Measurements from ENCODE around the gene FAM114A1. TPM values are rescaled to one million over a fixed set of nuclear protein-coding genes. Genes with fewer than 3 reads are reported as not detected.

The FAM114A1 gene
- total RNA-seq, 2 experiments from 2014 or later, result 0.16 to 0.20 TPM

GRCh38 chr4:38917481-38918025, 49.9 kb downstream of the FAM114A1 start:
- POLR2A ChIA-PET, result no interaction called here
- TF ChIP-seq, protein P1, sequence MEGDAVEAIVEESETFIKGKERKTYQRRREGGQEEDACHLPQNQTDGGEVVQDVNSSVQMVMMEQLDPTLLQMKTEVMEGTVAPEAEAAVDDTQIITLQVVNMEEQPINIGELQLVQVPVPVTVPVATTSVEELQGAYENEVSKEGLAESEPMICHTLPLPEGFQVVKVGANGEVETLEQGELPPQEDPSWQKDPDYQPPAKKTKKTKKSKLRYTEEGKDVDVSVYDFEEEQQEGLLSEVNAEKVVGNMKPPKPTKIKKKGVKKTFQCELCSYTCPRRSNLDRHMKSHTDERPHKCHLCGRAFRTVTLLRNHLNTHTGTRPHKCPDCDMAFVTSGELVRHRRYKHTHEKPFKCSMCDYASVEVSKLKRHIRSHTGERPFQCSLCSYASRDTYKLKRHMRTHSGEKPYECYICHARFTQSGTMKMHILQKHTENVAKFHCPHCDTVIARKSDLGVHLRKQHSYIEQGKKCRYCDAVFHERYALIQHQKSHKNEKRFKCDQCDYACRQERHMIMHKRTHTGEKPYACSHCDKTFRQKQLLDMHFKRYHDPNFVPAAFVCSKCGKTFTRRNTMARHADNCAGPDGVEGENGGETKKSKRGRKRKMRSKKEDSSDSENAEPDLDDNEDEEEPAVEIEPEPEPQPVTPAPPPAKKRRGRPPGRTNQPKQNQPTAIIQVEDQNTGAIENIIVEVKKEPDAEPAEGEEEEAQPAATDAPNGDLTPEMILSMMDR (IDR thresholded peaks at IDR 0.05), result no peak

GRCh38 chr4:38919494-38919893, 51.9 kb downstream of the FAM114A1 start:
- Mint-ChIP-seq H3K27me3 (no peaks in the 10 kb centered on the region), H3K27ac (no peak overlapping the region), H3K9me3 (no peaks in the 10 kb centered on the region), H3K4me1 (ENCODE audit: low read depth) (peaks cover 8% of the 10 kb centered on the region), H3K36me3 (ENCODE audit: low read depth) (no peaks in the 10 kb centered on the region), H3K4me3 (no peak overlapping the region)
- TF ChIP-seq, protein P1 (IDR thresholded peaks at IDR 0.05), result no peak
- CTCF ChIA-PET, result no interaction called here
- DNase-seq (no peak), ATAC-seq (no peak)
- intact Hi-C loops (cut with micrococcal nuclease), result no loop called here
- POLR2A ChIA-PET, result no interaction called here

More at GRCh38 chr4:38917481-38918025, 49.9 kb downstream of the FAM114A1 start:
- no peaks in the 10 kb centered on the region for H3K27me3 Mint-ChIP-seq
- H3K9me3 Mint-ChIP-seq, result no peaks in the 10 kb centered on the region
- H3K4me1 Mint-ChIP-seq (ENCODE audit: low read depth), result peaks cover 8% of the 10 kb centered on the region
- H3K36me3 Mint-ChIP-seq (ENCODE audit: low read depth), result no peaks in the 10 kb centered on the region
- intact Hi-C loops (cut with micrococcal nuclease), result no loop called here
- no peak for DNase-seq
- no peak overlapping the region for H3K4me3 Mint-ChIP-seq
- no peak overlapping the region for H3K27ac Mint-ChIP-seq
- no peak for ATAC-seq
- CTCF ChIA-PET, result interaction anchor here (1.1 kb wide), 1 partner anchor 158 kb away, joined by 3 read pairs; no protein-coding TSS in a partner anchor

- H3K9me3 Mint-ChIP-seq, result no peaks in the 10 kb centered on the region
- no peak for ATAC-seq
Measured at GRCh38 chr4:38920186-38920585, 52.6 kb downstream of the FAM114A1 start.

DNA sequence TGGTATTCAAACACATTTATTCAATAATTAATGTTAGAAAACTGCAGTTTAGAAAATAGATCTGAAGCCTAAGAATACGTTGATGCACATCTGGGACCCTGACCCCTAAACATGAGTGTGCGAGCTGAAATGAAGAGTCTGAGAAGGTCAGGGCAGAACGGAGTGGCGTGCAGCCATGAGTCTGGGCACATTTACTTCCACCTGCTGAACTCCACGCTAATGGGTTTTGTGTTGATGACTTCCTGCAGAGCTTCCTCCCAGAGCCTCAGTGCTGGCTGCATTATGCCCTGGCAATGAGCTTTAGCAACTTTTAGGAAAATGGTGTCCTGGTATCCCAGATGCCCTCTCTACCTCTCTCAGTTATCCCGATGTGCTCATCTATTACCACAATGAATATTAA, 53.1 kb downstream of the FAM114A1 start:
- H3K36me3 Mint-ChIP-seq (ENCODE audit: low read depth), result no peaks in the 10 kb centered on the region
- H3K4me3 Mint-ChIP-seq, result no peak overlapping the region
- CTCF ChIA-PET, result no interaction called here
- POLR2A ChIA-PET, result no interaction called here
- no peaks in the 10 kb centered on the region for H3K9me3 Mint-ChIP-seq
- intact Hi-C loops (cut with micrococcal nuclease), result no loop called here
- H3K27ac Mint-ChIP-seq, result no peak overlapping the region
- no peak for DNase-seq
- TF ChIP-seq, protein P1 (IDR thresholded peaks at IDR 0.05), result no peak
- no peak for ATAC-seq
- H3K27me3 Mint-ChIP-seq, result no peaks in the 10 kb centered on the region
- H3K4me1 Mint-ChIP-seq (ENCODE audit: low read depth), result no peaks in the 10 kb centered on the region

More at GRCh38 chr4:38920186-38920585, 52.6 kb downstream of the FAM114A1 start:
- peaks cover 3% of the 10 kb centered on the region for H3K4me1 Mint-ChIP-seq (ENCODE audit: low read depth)
- no peak for DNase-seq
- ChIA-PET POLR2A (no interaction called here), CTCF (no interaction called here)
- H3K27ac Mint-ChIP-seq, result no peak overlapping the region
- TF ChIP-seq, protein P1 (IDR thresholded peaks at IDR 0.05), result no peak
- H3K27me3 Mint-ChIP-seq, result no peaks in the 10 kb centered on the region
- H3K36me3 Mint-ChIP-seq (ENCODE audit: low read depth), result no peaks in the 10 kb centered on the region
- H3K4me3 Mint-ChIP-seq, result no peak overlapping the region
- intact Hi-C loops (cut with micrococcal nuclease), result no loop called here

DNA sequence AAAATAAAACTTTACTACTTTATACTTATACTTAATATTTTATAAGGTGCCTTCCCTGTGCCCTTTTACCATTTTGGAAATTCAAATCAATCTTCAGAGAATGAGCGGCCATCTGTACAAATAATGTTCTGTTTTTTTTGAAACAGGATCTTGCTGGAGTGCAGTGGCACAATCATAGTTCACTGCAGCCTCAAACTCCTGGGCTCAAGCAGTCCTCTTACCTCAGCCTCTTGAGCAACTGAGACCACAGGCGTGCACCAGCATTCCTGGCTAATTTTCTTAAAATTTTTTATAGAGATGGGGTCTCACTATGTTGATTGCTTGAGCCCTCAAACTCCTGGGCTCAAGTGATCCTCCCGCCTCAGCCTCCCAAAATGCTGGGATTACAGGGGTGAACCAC, 53.5 kb downstream of the FAM114A1 start:
- no peaks in the 10 kb centered on the region for H3K9me3 Mint-ChIP-seq
- no peaks in the 10 kb centered on the region for H3K27me3 Mint-ChIP-seq
- no peaks in the 10 kb centered on the region for H3K4me1 Mint-ChIP-seq (ENCODE audit: low read depth)
- intact Hi-C loops (cut with micrococcal nuclease), result no loop called here
- no peak for ATAC-seq
- no peak overlapping the region for H3K4me3 Mint-ChIP-seq
- H3K27ac Mint-ChIP-seq, result no peak overlapping the region
- CTCF ChIA-PET, result no interaction called here
- TF ChIP-seq, protein P1 (IDR thresholded peaks at IDR 0.05), result no peak
- no peaks in the 10 kb centered on the region for H3K36me3 Mint-ChIP-seq (ENCODE audit: low read depth)
- DNase-seq, result no peak
- POLR2A ChIA-PET, result no interaction called here
